A549 (cell line): Measurements from ENCODE around the gene SPRR1A. TPM values are rescaled to one million over a fixed set of nuclear protein-coding genes. Genes with fewer than 3 reads are reported as not detected.

Source experiments
- polyA plus RNA-seq, 4 experiments: library from polyadenylated mRNA; depleted of rRNA in 3 of 4; stranded (reverse); fragments of >200 nt; fragmentation: RNase III in 1 of 4; extraction: RNeasy Plus Mini Kit Qiagen cat#74134 plus additional on column Dnase treatment in 1 of 4; gene quantifications; 2 replicates in 3 of 4; 3 replicates in 1 of 4; pipeline ENCODE4 v1.2.3, GENCODE V29; 2011 to 2017
- small RNA-seq, 6 experiments: library from RNA; depleted of rRNA; stranded (forward); fragments of <200 nt; gene quantifications; one replicate each; pipeline ENCODE3, GENCODE V24; 2012

The SPRR1A gene
- polyA plus RNA-seq, 2 of the 4 experiments (the other 2 are of a cell fraction) = not detected

Small RNA genes lying within 50 kb of the gene (small RNA-seq; reads per million reads assigned to genes)
- gene AL356867.1 = 0 reads per million in 6 experiments
- gene RF00322 = 0 reads per million in 6 experiments
- 0 reads per million in 6 experiments for gene SPRR1A

Other genes with a start within 250 kb of the SPRR1A start
- not detected in 2 replicates for gene KPRP, start 226.1 kb upstream of the SPRR1A start, polyA plus RNA-seq (2011; rRNA removed)
- not detected in 3 replicates for gene KPRP, start 226.1 kb upstream of the SPRR1A start, polyA plus RNA-seq (2017; fragmentation: RNase III; extraction: RNeasy Plus Mini Kit Qiagen cat#74134 plus additional on column Dnase treatment)
- gene LCE1F, start 208.9 kb upstream of the SPRR1A start, polyA plus RNA-seq (2011; rRNA removed) = not detected in 2 replicates
- not detected in 3 replicates for gene LCE1F, start 208.9 kb upstream of the SPRR1A start, polyA plus RNA-seq (2017; fragmentation: RNase III; extraction: RNeasy Plus Mini Kit Qiagen cat#74134 plus additional on column Dnase treatment)
- not detected in 2 replicates for gene LCE1E, start 197.8 kb upstream of the SPRR1A start, polyA plus RNA-seq (2011; rRNA removed)
- gene LCE1E, start 197.8 kb upstream of the SPRR1A start, polyA plus RNA-seq (2017; fragmentation: RNase III; extraction: RNeasy Plus Mini Kit Qiagen cat#74134 plus additional on column Dnase treatment) = not detected in 3 replicates
- gene LCE1D, start 187.4 kb upstream of the SPRR1A start, polyA plus RNA-seq (2011; rRNA removed) = not detected in 2 replicates
- gene LCE1D, start 187.4 kb upstream of the SPRR1A start, polyA plus RNA-seq (2017; fragmentation: RNase III; extraction: RNeasy Plus Mini Kit Qiagen cat#74134 plus additional on column Dnase treatment) = not detected in 3 replicates
- gene LCE1C, start 177.4 kb upstream of the SPRR1A start, polyA plus RNA-seq (2011; rRNA removed) = not detected in 2 replicates
- not detected in 3 replicates for gene LCE1C, start 177.4 kb upstream of the SPRR1A start, polyA plus RNA-seq (2017; fragmentation: RNase III; extraction: RNeasy Plus Mini Kit Qiagen cat#74134 plus additional on column Dnase treatment)
- gene LCE1B, start 172.1 kb upstream of the SPRR1A start, polyA plus RNA-seq (2011; rRNA removed) = not detected in 2 replicates
- gene LCE1B, start 172.1 kb upstream of the SPRR1A start, polyA plus RNA-seq (2017; fragmentation: RNase III; extraction: RNeasy Plus Mini Kit Qiagen cat#74134 plus additional on column Dnase treatment) = not detected in 3 replicates
- gene LCE1A, start 156.6 kb upstream of the SPRR1A start, polyA plus RNA-seq (2011; rRNA removed) = not detected in 2 replicates
- not detected in 3 replicates for gene LCE1A, start 156.6 kb upstream of the SPRR1A start, polyA plus RNA-seq (2017; fragmentation: RNase III; extraction: RNeasy Plus Mini Kit Qiagen cat#74134 plus additional on column Dnase treatment)
- not detected in 2 replicates for gene LCE6A, start 141.2 kb upstream of the SPRR1A start, polyA plus RNA-seq (2011; rRNA removed)
- gene LCE6A, start 141.2 kb upstream of the SPRR1A start, polyA plus RNA-seq (2017; fragmentation: RNase III; extraction: RNeasy Plus Mini Kit Qiagen cat#74134 plus additional on column Dnase treatment) = not detected in 3 replicates
- gene LCE7A, start 124.1 kb upstream of the SPRR1A start, polyA plus RNA-seq (2011; rRNA removed) = not detected in 2 replicates
- gene LCE7A, start 124.1 kb upstream of the SPRR1A start, polyA plus RNA-seq (2017; fragmentation: RNase III; extraction: RNeasy Plus Mini Kit Qiagen cat#74134 plus additional on column Dnase treatment) = not detected in 3 replicates
- gene SMCP, start 105.8 kb upstream of the SPRR1A start, polyA plus RNA-seq (2011; rRNA removed) = not detected in 2 replicates
- gene SMCP, start 105.8 kb upstream of the SPRR1A start, polyA plus RNA-seq (2017; fragmentation: RNase III; extraction: RNeasy Plus Mini Kit Qiagen cat#74134 plus additional on column Dnase treatment) = not detected in 3 replicates
- not detected in 2 replicates for gene IVL, start 75.5 kb upstream of the SPRR1A start, polyA plus RNA-seq (2011; rRNA removed)
- gene IVL, start 75.5 kb upstream of the SPRR1A start, polyA plus RNA-seq (2017; fragmentation: RNase III; extraction: RNeasy Plus Mini Kit Qiagen cat#74134 plus additional on column Dnase treatment) = not detected in 3 replicates
- gene SPRR5, start 36.9 kb upstream of the SPRR1A start, polyA plus RNA-seq (2011; rRNA removed) = not detected in 2 replicates
- gene SPRR5, start 36.9 kb upstream of the SPRR1A start, polyA plus RNA-seq (2017; fragmentation: RNase III; extraction: RNeasy Plus Mini Kit Qiagen cat#74134 plus additional on column Dnase treatment) = not detected in 3 replicates
- gene SPRR4, start 13.4 kb upstream of the SPRR1A start, polyA plus RNA-seq (2011; rRNA removed) = not detected in 2 replicates
- gene SPRR4, start 13.4 kb upstream of the SPRR1A start, polyA plus RNA-seq (2017; fragmentation: RNase III; extraction: RNeasy Plus Mini Kit Qiagen cat#74134 plus additional on column Dnase treatment) = not detected in 3 replicates
- gene SPRR3, start 17.7 kb downstream of the SPRR1A start, polyA plus RNA-seq (2011; rRNA removed) = not detected in 2 replicates
- gene SPRR3, start 17.7 kb downstream of the SPRR1A start, polyA plus RNA-seq (2017; fragmentation: RNase III; extraction: RNeasy Plus Mini Kit Qiagen cat#74134 plus additional on column Dnase treatment) = not detected in 3 replicates
- not detected in 2 replicates for gene SPRR1B, start 47.1 kb downstream of the SPRR1A start, polyA plus RNA-seq (2011; rRNA removed)
- gene SPRR1B, start 47.1 kb downstream of the SPRR1A start, polyA plus RNA-seq (2017; fragmentation: RNase III; extraction: RNeasy Plus Mini Kit Qiagen cat#74134 plus additional on column Dnase treatment) = not detected in 3 replicates
- gene SPRR2D, start 57.0 kb downstream of the SPRR1A start, polyA plus RNA-seq (2011; rRNA removed) = not detected in 2 replicates
- not detected in 3 replicates for gene SPRR2D, start 57.0 kb downstream of the SPRR1A start, polyA plus RNA-seq (2017; fragmentation: RNase III; extraction: RNeasy Plus Mini Kit Qiagen cat#74134 plus additional on column Dnase treatment)
- not detected in 2 replicates for gene SPRR2A, start 73.4 kb downstream of the SPRR1A start, polyA plus RNA-seq (2011; rRNA removed)
- gene SPRR2A, start 73.4 kb downstream of the SPRR1A start, polyA plus RNA-seq (2017; fragmentation: RNase III; extraction: RNeasy Plus Mini Kit Qiagen cat#74134 plus additional on column Dnase treatment) = not detected in 3 replicates
- not detected in 2 replicates for gene SPRR2B, start 87.5 kb downstream of the SPRR1A start, polyA plus RNA-seq (2011; rRNA removed)
- not detected in 3 replicates for gene SPRR2B, start 87.5 kb downstream of the SPRR1A start, polyA plus RNA-seq (2017; fragmentation: RNase III; extraction: RNeasy Plus Mini Kit Qiagen cat#74134 plus additional on column Dnase treatment)
- not detected in 2 replicates for gene SPRR2E, start 110.4 kb downstream of the SPRR1A start, polyA plus RNA-seq (2011; rRNA removed)
- not detected in 3 replicates for gene SPRR2E, start 110.4 kb downstream of the SPRR1A start, polyA plus RNA-seq (2017; fragmentation: RNase III; extraction: RNeasy Plus Mini Kit Qiagen cat#74134 plus additional on column Dnase treatment)
- not detected in 2 replicates for gene SPRR2F, start 129.4 kb downstream of the SPRR1A start, polyA plus RNA-seq (2011; rRNA removed)
- not detected in 3 replicates for gene SPRR2F, start 129.4 kb downstream of the SPRR1A start, polyA plus RNA-seq (2017; fragmentation: RNase III; extraction: RNeasy Plus Mini Kit Qiagen cat#74134 plus additional on column Dnase treatment)
- gene SPRR2G, start 166.8 kb downstream of the SPRR1A start, polyA plus RNA-seq (2011; rRNA removed) = not detected in 2 replicates
- not detected in 3 replicates for gene SPRR2G, start 166.8 kb downstream of the SPRR1A start, polyA plus RNA-seq (2017; fragmentation: RNase III; extraction: RNeasy Plus Mini Kit Qiagen cat#74134 plus additional on column Dnase treatment)
- gene LELP1, start 219.3 kb downstream of the SPRR1A start, polyA plus RNA-seq (2011; rRNA removed) = not detected in 2 replicates
- gene LELP1, start 219.3 kb downstream of the SPRR1A start, polyA plus RNA-seq (2017; fragmentation: RNase III; extraction: RNeasy Plus Mini Kit Qiagen cat#74134 plus additional on column Dnase treatment) = not detected in 3 replicates
- not detected in 2 replicates for gene PRR9, start 233.5 kb downstream of the SPRR1A start, polyA plus RNA-seq (2011; rRNA removed)
- gene PRR9, start 233.5 kb downstream of the SPRR1A start, polyA plus RNA-seq (2017; fragmentation: RNase III; extraction: RNeasy Plus Mini Kit Qiagen cat#74134 plus additional on column Dnase treatment) = not detected in 3 replicates